Measurements from ENCODE around the gene PHYHD1.

DNA sequence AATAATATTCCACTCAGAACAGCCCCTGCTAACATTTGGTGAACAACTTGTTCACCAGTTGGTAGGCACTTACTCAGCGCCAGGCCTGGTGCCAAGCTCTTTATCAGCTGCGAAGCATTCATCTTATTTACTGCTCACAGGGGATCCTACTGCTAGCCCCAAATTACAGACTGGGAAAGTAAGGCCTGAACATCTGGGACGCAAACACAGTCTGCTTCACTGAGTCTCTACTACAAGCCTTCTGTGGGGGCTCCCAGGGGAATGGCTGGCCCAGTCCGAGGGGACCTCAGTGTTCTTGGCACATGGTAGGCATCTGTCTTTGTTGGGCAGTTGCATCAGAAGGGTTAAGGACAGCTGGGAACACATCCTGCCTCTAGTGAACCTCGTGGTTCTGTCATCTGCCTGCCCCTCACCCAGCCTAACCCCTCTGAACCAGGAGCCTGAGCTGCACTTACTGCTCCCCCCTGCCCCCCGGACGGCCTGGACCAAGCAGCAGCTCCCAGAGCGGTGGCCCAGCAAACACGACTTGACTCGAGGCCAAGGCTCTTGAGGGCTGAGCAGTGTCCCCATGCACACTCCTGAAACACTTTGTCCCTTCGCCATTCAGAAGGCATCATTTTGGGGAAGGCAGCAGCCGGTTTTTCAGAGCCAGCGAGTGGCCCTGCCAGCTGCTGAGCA lies at the start of gene PHYHD1:
- no peak for TF ChIP-seq CTCF (IDR thresholded peaks at IDR 0.05; ENCODE audit: poor library complexity)
- no peak for TF ChIP-seq EZH2 (IDR thresholded peaks at IDR 0.05; ENCODE audit: borderline replicate concordance)
- no peak for TF ChIP-seq EZH2phosphoT487 (IDR thresholded peaks at IDR 0.05; ENCODE audit: low read depth, severe bottlenecking, unreplicated experiment)

Measured in hepatocyte (in vitro differentiated cells).